ENCODE measurements around the gene KHDC3L.

KHDC3L gene

DNA sequence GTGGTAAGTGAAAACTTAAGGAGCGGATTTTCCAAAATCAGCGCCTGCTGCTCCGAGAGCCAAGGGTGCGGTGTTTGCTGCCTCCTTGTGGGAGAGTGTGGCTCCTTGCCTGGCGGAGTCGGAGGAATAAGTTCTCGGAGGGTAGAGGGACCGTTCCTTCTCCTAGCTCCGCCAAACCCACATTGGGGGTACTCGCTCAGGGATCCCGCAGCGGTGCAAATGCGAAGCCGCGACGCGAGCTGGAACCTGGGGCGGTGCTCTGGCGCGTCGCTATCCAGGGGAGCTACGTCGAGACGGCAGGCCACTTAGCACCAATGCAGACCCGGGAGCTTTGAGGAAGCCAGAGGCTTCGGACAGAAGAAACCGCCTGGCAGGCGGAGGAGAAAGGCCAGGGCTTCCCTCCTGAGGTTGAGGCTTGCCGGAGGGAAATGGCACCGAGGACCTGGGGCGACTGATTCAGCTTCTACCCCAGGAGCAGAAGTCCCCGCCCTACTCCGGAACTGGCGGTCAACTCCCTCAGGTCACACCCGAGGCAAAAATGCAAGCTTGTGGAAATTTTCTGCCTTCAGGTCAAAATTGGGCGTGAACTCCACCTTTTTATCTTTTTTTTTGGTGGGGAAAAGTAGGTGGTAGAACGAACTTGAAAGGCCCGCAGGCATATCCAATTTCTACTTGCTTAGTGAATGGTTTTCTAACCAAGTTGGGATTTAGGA is 26.5 kb downstream of the KHDC3L start (continued):
- peak; percentile 78; the same call in 1 of the 2 replicates for TF ChIP-seq ZNF600 (tag by site-specific recombination; IDR thresholded peaks at IDR 0.05)
- no peak for TF ChIP-seq KLF10 (tag by site-specific recombination; IDR thresholded peaks at IDR 0.05)
- TF ChIP-seq ZNF664 (tag by site-specific recombination; IDR thresholded peaks at IDR 0.05), result no peak
- TF ChIP-seq ZNF560 (tag by site-specific recombination; IDR thresholded peaks at IDR 0.05; ENCODE audit: borderline replicate concordance), result no peak
- TF ChIP-seq SCRT1 (tag by site-specific recombination; IDR thresholded peaks at IDR 0.05; ENCODE audit: borderline replicate concordance), result no peak
- no peak for TF ChIP-seq ZNF416 (tag by site-specific recombination; IDR thresholded peaks at IDR 0.05)
- TF ChIP-seq, protein P1, sequence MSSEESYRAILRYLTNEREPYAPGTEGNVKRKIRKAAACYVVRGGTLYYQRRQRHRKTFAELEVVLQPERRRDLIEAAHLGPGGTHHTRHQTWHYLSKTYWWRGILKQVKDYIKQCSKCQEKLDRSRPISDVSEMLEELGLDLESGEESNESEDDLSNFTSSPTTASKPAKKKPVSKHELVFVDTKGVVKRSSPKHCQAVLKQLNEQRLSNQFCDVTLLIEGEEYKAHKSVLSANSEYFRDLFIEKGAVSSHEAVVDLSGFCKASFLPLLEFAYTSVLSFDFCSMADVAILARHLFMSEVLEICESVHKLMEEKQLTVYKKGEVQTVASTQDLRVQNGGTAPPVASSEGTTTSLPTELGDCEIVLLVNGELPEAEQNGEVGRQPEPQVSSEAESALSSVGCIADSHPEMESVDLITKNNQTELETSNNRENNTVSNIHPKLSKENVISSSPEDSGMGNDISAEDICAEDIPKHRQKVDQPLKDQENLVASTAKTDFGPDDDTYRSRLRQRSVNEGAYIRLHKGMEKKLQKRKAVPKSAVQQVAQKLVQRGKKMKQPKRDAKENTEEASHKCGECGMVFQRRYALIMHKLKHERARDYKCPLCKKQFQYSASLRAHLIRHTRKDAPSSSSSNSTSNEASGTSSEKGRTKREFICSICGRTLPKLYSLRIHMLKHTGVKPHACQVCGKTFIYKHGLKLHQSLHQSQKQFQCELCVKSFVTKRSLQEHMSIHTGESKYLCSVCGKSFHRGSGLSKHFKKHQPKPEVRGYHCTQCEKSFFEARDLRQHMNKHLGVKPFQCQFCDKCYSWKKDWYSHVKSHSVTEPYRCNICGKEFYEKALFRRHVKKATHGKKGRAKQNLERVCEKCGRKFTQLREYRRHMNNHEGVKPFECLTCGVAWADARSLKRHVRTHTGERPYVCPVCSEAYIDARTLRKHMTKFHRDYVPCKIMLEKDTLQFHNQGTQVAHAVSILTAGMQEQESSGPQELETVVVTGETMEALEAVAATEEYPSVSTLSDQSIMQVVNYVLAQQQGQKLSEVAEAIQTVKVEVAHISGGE (tag by site-specific recombination; conservative IDR thresholded peaks at IDR 0.05; ENCODE audit: low read depth), result peak; percentile 60
- TF ChIP-seq, protein P2, sequence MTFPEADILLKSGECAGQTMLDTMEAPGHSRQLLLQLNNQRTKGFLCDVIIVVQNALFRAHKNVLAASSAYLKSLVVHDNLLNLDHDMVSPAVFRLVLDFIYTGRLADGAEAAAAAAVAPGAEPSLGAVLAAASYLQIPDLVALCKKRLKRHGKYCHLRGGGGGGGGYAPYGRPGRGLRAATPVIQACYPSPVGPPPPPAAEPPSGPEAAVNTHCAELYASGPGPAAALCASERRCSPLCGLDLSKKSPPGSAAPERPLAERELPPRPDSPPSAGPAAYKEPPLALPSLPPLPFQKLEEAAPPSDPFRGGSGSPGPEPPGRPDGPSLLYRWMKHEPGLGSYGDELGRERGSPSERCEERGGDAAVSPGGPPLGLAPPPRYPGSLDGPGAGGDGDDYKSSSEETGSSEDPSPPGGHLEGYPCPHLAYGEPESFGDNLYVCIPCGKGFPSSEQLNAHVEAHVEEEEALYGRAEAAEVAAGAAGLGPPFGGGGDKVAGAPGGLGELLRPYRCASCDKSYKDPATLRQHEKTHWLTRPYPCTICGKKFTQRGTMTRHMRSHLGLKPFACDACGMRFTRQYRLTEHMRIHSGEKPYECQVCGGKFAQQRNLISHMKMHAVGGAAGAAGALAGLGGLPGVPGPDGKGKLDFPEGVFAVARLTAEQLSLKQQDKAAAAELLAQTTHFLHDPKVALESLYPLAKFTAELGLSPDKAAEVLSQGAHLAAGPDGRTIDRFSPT (tag by site-specific recombination; IDR thresholded peaks at IDR 0.05), result no peak
- no peak for TF ChIP-seq ZNF10 (tag by site-specific recombination; IDR thresholded peaks at IDR 0.05)
- peak; percentile 84; the same call in 1 of the 2 replicates for TF ChIP-seq ZBTB20 (tag by site-specific recombination; IDR thresholded peaks at IDR 0.05)
- TF ChIP-seq, protein P3, sequence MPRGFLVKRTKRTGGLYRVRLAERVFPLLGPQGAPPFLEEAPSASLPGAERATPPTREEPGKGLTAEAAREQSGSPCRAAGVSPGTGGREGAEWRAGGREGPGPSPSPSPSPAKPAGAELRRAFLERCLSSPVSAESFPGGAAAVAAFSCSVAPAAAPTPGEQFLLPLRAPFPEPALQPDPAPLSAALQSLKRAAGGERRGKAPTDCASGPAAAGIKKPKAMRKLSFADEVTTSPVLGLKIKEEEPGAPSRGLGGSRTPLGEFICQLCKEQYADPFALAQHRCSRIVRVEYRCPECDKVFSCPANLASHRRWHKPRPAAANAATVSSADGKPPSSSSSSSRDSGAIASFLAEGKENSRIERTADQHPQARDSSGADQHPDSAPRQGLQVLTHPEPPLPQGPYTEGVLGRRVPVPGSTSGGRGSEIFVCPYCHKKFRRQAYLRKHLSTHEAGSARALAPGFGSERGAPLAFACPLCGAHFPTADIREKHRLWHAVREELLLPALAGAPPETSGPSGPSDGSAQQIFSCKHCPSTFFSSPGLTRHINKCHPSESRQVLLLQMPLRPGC (tag by site-specific recombination; IDR thresholded peaks at IDR 0.05), result no peak
- TF ChIP-seq ZBTB7A (tag by site-specific recombination; IDR thresholded peaks at IDR 0.05; ENCODE audit: low read depth), result no peak
- TF ChIP-seq, protein P4, sequence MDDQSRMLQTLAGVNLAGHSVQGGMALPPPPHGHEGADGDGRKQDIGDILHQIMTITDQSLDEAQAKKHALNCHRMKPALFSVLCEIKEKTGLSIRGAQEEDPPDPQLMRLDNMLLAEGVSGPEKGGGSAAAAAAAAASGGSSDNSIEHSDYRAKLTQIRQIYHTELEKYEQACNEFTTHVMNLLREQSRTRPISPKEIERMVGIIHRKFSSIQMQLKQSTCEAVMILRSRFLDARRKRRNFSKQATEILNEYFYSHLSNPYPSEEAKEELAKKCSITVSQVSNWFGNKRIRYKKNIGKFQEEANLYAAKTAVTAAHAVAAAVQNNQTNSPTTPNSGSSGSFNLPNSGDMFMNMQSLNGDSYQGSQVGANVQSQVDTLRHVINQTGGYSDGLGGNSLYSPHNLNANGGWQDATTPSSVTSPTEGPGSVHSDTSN (CRISPR knock-in tag; IDR thresholded peaks at IDR 0.05), result peak; percentile 30; the same call in 1 of the 2 replicates
- TF ChIP-seq, protein P5, sequence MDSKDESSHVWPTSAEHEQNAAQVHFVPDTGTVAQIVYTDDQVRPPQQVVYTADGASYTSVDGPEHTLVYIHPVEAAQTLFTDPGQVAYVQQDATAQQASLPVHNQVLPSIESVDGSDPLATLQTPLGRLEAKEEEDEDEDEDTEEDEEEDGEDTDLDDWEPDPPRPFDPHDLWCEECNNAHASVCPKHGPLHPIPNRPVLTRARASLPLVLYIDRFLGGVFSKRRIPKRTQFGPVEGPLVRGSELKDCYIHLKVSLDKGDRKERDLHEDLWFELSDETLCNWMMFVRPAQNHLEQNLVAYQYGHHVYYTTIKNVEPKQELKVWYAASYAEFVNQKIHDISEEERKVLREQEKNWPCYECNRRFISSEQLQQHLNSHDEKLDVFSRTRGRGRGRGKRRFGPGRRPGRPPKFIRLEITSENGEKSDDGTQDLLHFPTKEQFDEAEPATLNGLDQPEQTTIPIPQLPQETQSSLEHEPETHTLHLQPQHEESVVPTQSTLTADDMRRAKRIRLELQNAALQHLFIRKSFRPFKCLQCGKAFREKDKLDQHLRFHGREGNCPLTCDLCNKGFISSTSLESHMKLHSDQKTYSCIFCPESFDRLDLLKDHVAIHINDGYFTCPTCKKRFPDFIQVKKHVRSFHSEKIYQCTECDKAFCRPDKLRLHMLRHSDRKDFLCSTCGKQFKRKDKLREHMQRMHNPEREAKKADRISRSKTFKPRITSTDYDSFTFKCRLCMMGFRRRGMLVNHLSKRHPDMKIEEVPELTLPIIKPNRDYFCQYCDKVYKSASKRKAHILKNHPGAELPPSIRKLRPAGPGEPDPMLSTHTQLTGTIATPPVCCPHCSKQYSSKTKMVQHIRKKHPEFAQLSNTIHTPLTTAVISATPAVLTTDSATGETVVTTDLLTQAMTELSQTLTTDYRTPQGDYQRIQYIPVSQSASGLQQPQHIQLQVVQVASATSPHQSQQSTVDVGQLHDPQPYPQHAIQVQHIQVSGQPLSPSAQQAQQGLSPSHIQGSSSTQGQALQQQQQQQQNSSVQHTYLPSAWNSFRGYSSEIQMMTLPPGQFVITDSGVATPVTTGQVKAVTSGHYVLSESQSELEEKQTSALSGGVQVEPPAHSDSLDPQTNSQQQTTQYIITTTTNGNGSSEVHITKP (tag by site-specific recombination; IDR thresholded peaks at IDR 0.05), result 0 out of 2 replicates have a peak, but pooled peaks have one; percentile 45
- TF ChIP-seq ZNF155 (tag by site-specific recombination; IDR thresholded peaks at IDR 0.05), result no peak
- no peak for TF ChIP-seq ZBTB21 (tag by site-specific recombination; IDR thresholded peaks at IDR 0.05)
- TF ChIP-seq, protein P6, sequence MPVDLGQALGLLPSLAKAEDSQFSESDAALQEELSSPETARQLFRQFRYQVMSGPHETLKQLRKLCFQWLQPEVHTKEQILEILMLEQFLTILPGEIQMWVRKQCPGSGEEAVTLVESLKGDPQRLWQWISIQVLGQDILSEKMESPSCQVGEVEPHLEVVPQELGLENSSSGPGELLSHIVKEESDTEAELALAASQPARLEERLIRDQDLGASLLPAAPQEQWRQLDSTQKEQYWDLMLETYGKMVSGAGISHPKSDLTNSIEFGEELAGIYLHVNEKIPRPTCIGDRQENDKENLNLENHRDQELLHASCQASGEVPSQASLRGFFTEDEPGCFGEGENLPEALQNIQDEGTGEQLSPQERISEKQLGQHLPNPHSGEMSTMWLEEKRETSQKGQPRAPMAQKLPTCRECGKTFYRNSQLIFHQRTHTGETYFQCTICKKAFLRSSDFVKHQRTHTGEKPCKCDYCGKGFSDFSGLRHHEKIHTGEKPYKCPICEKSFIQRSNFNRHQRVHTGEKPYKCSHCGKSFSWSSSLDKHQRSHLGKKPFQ (tag by site-specific recombination; IDR thresholded peaks at IDR 0.05), result no peak
- TF ChIP-seq KLF16 (tag by site-specific recombination; IDR thresholded peaks at IDR 0.05), result no peak
- TF ChIP-seq ZSCAN23 (tag by site-specific recombination; IDR thresholded peaks at IDR 0.05), result no peak
- no peak for TF ChIP-seq ZNF16 (tag by site-specific recombination; IDR thresholded peaks at IDR 0.05; ENCODE audit: low read depth)
- TF ChIP-seq ZNF791 (tag by site-specific recombination; IDR thresholded peaks at IDR 0.05), result no peak
- TF ChIP-seq ZNF596 (tag by site-specific recombination; IDR thresholded peaks at IDR 0.05), result no peak
- TF ChIP-seq, protein P7, sequence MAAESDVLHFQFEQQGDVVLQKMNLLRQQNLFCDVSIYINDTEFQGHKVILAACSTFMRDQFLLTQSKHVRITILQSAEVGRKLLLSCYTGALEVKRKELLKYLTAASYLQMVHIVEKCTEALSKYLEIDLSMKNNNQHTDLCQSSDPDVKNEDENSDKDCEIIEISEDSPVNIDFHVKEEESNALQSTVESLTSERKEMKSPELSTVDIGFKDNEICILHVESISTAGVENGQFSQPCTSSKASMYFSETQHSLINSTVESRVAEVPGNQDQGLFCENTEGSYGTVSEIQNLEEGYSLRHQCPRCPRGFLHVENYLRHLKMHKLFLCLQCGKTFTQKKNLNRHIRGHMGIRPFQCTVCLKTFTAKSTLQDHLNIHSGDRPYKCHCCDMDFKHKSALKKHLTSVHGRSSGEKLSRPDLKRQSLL (tag by site-specific recombination; IDR thresholded peaks at IDR 0.05), result no peak
- TF ChIP-seq ZNF48 (tag by site-specific recombination; IDR thresholded peaks at IDR 0.05), result no peak
